CD4-positive, alpha-beta T cell treated with Interleukin-10 for 1 hour (primary cell): ENCODE data around the gene ZBTB44.
"Not testable (repeated sequence)": the region's sequence is repeated elsewhere in the genome, so short reads cannot be mapped to it uniquely, and the experiment has no call there.

ENCODE experiments used
- DNase-seq: peaks from one replicate; pipeline ENCODE4 v3.0.0-alpha.2; 2020

The ZBTB44 gene

GRCh38 chr11:130212431-130212961, 102.2 kb downstream of the ZBTB44 start:
- DNase-seq: no peak

- no peak for DNase-seq
Measured at GRCh38 chr11:130211781-130212401, 102.8 kb downstream of the ZBTB44 start.

GRCh38 chr11:130211144-130211543, 103.6 kb downstream of the ZBTB44 start:
- DNase-seq: no peak

GRCh38 chr11:130209954-130210854, 104.5 kb downstream of the ZBTB44 start:
- no peak for DNase-seq

GRCh38 chr11:130209128-130209932, 105.4 kb downstream of the ZBTB44 start:
- no peak for DNase-seq

GRCh38 chr11:130208241-130209127, 106.2 kb downstream of the ZBTB44 start:
- no peak for DNase-seq

- no peak for DNase-seq
Measured at GRCh38 chr11:130206141-130206540, 108.6 kb downstream of the ZBTB44 start.

- no peak for DNase-seq
Measured at GRCh38 chr11:130204703-130205095, 110.0 kb downstream of the ZBTB44 start.

GRCh38 chr11:130203766-130204702, 110.7 kb downstream of the ZBTB44 start:
- no peak for DNase-seq

- no peak for DNase-seq
Measured at GRCh38 chr11:130202818-130203689, 111.7 kb downstream of the ZBTB44 start.

- no peak for DNase-seq
Measured at GRCh38 chr11:130202009-130202817, 112.5 kb downstream of the ZBTB44 start.

GRCh38 chr11:130201026-130201425, 113.7 kb downstream of the ZBTB44 start:
- no peak for DNase-seq

GRCh38 chr11:130199792-130200191, 114.9 kb downstream of the ZBTB44 start:
- DNase-seq: no peak

- DNase-seq: no peak
Measured at GRCh38 chr11:130198964-130199363, 115.8 kb downstream of the ZBTB44 start.

- DNase-seq: no peak
Measured at GRCh38 chr11:130198292-130198691, 116.4 kb downstream of the ZBTB44 start.

- no peak for DNase-seq
Measured at GRCh38 chr11:130197386-130198035, 117.2 kb downstream of the ZBTB44 start.

- no peak for DNase-seq
Measured at GRCh38 chr11:130194241-130195023, 120.3 kb downstream of the ZBTB44 start.

GRCh38 chr11:130193551-130193950, 121.2 kb downstream of the ZBTB44 start:
- not testable (repeated sequence) for DNase-seq
